ENCODE measurements around the gene TRIM7.

DNA sequence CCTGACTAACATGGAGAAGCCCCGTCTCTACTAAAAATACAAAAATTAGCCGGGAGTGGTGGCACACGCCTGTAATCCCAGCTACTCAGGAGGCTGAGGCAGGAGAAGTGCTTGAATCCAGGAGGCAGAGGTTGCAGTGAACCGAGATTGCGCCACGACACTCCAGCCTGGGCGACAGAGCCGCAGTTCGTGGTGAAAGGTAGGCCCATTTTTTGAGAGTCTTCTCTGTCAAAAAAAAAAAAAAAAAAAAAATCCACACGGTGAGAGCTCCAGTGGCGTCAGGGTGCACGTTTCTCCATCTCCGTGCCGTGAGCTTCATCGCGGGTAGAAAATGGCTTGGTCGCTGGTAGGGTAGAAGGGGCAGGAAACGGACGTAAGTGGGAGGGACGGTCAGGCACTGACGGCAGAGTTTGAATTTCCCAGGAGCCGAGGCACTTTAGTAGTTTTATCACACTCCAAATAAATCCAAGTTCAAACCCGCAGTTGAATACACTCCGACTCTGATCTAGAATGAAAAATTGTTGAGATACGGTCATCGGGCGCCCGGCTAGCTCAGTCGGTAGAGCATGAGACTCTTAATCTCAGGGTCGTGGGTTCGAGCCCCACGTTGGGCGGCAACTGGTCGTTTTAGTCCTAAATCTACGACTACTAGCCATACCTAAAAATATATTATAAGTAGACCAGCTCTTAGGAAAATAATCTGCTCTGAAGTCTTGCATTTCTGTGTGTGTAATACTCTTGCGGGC lies 2.4 kb upstream of the TRIM7 start:
- no peak for TF ChIP-seq CTCF (IDR thresholded peaks at IDR 0.05)
- TF ChIP-seq POLR2AphosphoS5 (IDR thresholded peaks at IDR 0.05) = peak in 2 of 4 donors; percentile 42 to 59
- no peak for TF ChIP-seq EP300 (IDR thresholded peaks at IDR 0.05)
- no peak for TF ChIP-seq POLR2A (IDR thresholded peaks at IDR 0.05)

Measured in sigmoid colon (tissue), 4 donors.